Stimulated activated naive CD8-positive, alpha-beta T cell treated with anti-CD3 and anti-CD28 coated beads, Interleukin-15, amount 100 ng/mL, for 72 hours (primary cell): ENCODE results near the gene MAFG.
A peak's percentile ranks its signal among the peaks of the same experiment; 100 is the strongest.

Experiments
- ATAC-seq: fragments of 150-1000 bp; cut with Tn5 transposase; 2 replicates; pipeline ENCODE4 v1.10.0; 2021; ENCODE audit warnings: mild to moderate bottlenecking, moderate library complexity
- DNase-seq, 2 donors: peaks; one replicate each; pipeline ENCODE4 v3.0.0; 2021 to 2022
- H3K27ac Mint-ChIP-seq, 2 donors: one replicate each; pipeline ENCODE4 v1.8.0; 2022; ENCODE audit warnings: mild to moderate bottlenecking in 2 of 2, mixed read lengths in 2 of 2, moderate library complexity in 2 of 2
- H3K27me3 Mint-ChIP-seq: one replicate; pipeline ENCODE4 v1.8.0; 2022; ENCODE audit warnings: mixed read lengths
- H3K4me1 Mint-ChIP-seq: one replicate; pipeline ENCODE4 v1.8.0; 2022; ENCODE audit warnings: mild to moderate bottlenecking, mixed read lengths
- H3K4me3 Mint-ChIP-seq, 2 donors: one replicate each; pipeline ENCODE4 v1.8.0; 2022; ENCODE audit warnings: mild to moderate bottlenecking in 2 of 2, mixed read lengths in 2 of 2, moderate library complexity in 1 of 2
- H3K9me3 Mint-ChIP-seq, 2 donors: one replicate each; pipeline ENCODE4 v1.8.0; 2022; ENCODE audit warnings: mixed read lengths in 2 of 2

MAFG gene

DNA sequence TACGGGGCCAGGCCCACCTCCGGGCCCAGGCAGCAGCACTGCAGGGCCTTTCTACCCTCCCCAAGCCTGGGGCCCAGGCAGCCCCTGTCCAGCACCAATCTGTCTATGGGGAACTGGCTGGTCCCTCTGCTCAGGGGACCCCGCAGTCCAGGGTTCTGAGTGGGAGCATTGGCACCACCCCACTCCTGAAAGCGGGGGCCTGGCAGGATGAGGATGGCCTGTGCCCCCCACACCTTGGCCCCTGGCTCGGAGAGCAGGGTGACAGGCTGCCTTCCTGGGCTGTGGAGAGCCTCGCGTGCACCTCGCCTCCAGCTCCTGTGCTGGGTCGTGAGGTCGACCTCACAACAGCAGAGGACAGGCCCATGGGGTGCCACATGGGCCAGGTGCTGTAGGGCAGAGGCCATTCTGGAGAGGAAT, 24.1 kb downstream of the MAFG start:
- H3K4me1 Mint-ChIP-seq: peaks cover 10% of the 10 kb centered on the region
- ATAC-seq (no peak), DNase-seq (no peak)
- H3K4me3 Mint-ChIP-seq: no peak overlapping the region
- H3K9me3 Mint-ChIP-seq: no peaks in the 10 kb centered on the region
- H3K27me3 Mint-ChIP-seq: peaks cover 13% of the 10 kb centered on the region
- H3K27ac Mint-ChIP-seq: no peak overlapping the region

DNA sequence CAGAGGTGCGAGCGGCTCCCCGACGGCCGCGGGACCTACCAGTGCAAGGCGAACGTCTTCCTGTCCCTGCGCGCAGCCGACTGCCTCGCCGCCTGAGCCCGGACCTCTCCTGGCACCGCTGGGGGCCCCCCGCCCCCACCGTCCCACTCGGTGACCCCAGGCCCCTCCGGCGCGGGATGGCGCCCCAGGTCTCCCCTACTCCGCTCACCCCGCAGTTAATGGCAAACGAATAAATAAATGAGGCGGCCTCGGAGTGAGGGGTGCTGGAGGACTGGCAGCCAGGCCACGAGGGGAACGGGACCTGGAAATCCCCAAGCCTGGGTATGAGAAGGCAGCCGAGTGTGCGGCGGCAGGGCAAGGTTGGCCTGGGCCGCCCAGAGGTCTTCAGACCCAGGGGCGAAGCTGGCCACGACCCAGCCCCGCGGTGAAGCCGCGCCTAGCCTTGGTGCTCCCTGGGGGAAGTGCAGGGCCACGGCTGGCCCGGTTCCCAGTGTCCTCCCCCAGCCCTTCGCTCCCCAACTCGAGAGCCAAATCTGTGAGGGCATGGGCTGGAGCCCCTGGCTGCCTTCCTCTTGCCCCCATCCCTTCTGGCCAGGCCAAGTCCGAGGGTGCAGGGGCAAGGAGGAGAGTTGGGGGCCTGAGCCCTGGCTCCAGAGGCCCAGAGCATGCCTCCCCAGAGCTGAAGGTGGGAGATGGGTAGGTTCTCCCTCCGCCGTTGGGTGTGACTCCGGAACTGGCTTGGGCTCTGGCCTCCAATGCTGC, 24.7 kb downstream of the MAFG start:
- peaks cover 13% of the 10 kb centered on the region for H3K27me3 Mint-ChIP-seq
- peak overlapping the region in 1 of 2 donors; percentile 57 for H3K4me3 Mint-ChIP-seq
- H3K9me3 Mint-ChIP-seq: no peaks in the 10 kb centered on the region
- H3K27ac Mint-ChIP-seq: no peak overlapping the region
- peaks cover 10% of the 10 kb centered on the region for H3K4me1 Mint-ChIP-seq
- ATAC-seq (peak; percentile 49), DNase-seq (no peak)

DNA sequence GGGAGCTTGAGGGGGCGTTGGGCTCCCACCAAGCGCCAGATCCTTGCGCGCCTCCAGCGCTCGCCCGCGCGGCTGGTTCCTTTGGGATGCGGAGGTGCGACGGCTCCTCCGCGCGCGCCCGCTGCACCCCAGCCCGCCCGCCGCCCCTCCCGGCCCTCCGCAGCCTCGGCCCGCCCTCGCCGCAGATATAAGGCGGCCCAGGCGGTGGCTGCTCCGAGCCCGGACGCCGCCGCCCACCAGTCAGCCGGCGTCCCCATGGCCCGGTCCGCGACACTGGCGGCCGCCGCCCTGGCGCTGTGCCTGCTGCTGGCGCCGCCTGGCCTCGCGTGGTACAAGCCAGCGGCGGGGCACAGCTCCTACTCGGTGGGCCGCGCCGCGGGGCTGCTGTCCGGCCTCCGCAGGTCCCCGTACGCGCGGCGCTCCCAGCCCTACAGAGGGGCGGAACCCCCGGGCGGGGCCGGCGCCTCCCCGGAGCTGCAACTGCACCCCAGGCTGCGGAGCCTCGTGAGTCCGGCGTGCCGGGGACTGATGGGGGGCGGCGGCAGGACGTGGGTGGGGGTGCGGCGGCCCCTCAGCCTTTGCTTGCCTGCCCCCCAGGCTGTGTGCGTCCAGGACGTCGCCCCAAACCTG, 25.4 kb downstream of the MAFG start, which contains the start of gene NPB:
Gene NPB, plus strand, starts transcription at position 216 of the 630 bp plus-strand sequence. Its CDS starts 40 bp downstream, at position 256.
- Mint-ChIP-seq H3K4me1 (peaks cover 10% of the 10 kb centered on the region), H3K27me3 (peaks cover 13% of the 10 kb centered on the region), H3K27ac (no peak within 1 kb of the TSS), H3K9me3 (no peaks in the 10 kb centered on the region), H3K4me3 (peak within 1 kb of the TSS in 1 of 2 donors; percentile 57)
- DNase-seq: no peak
- ATAC-seq: peak; percentile 52

DNA sequence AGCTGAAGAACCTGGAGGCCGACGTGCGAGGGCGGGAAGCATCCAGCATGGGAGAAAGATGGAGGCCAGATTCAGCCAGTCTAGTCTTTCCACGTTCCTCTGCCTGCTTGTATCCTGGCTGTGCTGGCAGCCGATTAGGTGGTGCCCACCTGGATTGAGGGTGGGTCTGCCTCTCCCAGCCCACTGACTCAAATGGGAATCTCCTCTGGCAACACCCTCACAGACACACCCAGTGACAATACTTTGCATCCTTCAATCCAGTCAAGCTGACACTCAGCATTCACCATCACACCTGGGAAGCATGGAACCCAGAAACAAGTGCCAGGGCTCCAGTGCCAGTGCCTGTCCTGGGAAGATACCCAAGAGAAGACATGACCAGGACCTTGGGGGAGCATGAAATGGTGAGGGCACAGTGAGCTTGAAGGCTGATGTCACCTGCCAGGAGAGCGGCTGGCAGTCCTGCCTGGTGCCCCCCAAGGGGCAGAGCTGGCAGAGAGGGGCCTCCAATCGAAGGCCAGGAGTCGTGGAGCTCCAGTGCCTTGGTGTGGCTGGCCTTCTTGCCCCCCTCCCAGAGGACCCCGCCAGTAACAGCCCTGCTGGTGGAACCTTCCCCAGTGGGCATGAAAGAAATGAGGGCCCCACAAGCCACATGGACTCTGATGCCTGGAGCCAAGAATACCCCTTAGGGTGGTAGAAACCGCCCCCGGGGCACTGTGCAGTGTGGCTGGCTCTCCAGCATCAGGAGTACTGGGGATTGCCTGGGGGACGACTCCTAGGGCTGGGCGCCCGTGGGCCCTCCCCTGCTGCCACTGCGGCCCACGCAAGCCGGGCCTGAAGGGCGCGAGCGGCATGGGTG, 26.1 kb downstream of the MAFG start:
- ATAC-seq: peak; percentile 38

DNA sequence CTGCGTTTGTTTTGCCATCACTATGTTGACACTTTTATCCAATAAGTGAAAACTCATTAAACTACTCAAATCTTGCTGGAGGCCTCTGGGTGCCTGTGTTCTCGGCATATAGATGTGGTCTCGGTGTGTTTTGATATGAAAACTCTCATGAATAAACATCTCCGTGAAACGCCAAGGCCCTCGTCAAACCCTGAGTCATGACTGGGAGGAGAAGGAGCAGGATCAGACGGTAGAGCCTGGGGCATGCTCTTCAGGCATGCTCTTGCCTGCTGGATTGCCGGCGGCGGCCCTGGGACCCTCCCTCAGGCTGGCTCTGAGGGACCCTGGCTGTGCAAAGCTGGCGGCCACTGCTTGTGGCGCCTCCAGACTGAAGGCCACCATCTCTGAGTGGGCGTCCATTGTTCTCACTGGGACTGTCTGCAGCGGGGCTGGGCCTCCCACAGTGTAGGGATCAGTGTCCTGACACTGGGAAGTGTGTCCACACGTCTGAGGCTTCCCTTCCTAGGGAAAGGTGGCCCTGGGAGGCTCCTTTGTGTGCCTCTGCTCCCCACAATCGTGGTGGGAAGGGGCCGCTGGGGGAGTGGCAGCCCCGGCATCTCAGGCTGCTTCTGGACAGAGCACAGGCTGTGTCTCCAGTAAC, 27.2 kb downstream of the MAFG start:
- Mint-ChIP-seq H3K27ac (no peak overlapping the region), H3K4me1 (peaks cover 10% of the 10 kb centered on the region), H3K27me3 (peaks cover 13% of the 10 kb centered on the region), H3K4me3 (no peak overlapping the region), H3K9me3 (no peaks in the 10 kb centered on the region)
- no peak for DNase-seq
- no peak for ATAC-seq

More for the DNA sequence above, 26.1 kb downstream of the MAFG start:
- Mint-ChIP-seq H3K4me3 (no peak overlapping the region), H3K27me3 (peaks cover 13% of the 10 kb centered on the region), H3K4me1 (peaks cover 10% of the 10 kb centered on the region), H3K9me3 (no peaks in the 10 kb centered on the region), H3K27ac (peak overlapping the region in 1 of 2 donors; percentile 4)
- DNase-seq: no peak

DNA sequence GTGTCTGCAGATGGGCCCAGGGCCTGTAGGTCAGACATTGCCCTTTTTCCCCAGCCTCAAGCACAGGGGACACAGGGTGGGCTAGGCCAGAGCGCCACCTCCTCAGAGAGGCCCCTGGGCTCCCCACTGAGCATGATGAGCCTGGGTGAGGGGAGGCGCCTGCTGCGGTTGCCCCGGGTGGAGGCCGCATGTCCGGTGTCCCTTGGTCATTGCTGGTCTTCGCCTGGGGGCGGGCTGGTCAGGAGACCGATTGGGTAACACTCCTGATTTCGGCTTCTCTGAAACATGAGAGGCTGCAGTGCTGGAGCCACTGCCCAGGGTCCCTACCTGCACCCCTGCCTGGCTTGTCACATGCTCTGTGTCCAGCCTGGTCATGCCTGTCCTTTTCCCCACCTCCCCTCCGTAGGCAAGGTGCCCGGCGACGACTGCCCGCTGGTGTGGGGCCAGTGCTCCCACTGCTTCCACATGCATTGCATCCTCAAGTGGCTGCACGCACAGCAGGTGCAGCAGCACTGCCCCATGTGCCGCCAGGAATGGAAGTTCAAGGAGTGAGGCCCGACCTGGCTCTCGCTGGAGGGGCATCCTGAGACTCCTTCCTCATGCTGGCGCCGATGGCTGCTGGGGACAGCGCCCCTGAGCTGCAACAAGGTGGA, 27.9 kb downstream of the MAFG start:
- peaks cover 13% of the 10 kb centered on the region for H3K27me3 Mint-ChIP-seq
- ATAC-seq (no peak), DNase-seq (no peak)
- no peak overlapping the region for H3K27ac Mint-ChIP-seq
- H3K4me1 Mint-ChIP-seq: peaks cover 10% of the 10 kb centered on the region
- H3K9me3 Mint-ChIP-seq: no peaks in the 10 kb centered on the region
- H3K4me3 Mint-ChIP-seq: no peak overlapping the region

DNA sequence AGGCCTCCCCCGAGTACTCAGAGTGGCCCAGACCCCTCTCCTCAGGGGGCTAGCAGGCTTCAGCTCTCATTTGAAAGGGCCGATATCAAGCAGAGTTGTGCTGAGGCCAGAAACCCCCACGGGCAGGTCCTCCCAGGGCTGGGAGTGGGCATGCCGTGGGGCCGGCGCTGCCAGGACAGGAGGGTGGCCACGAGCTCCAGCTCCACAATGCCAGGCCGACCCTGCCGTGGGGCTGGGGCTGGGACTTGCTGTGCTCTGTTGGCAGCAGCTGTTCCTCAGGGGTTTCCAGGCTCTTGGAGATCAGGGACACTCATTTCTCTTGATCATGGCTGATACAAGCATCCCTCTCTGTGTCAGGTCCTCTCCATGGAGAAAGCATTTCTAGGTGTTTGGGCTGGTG, 28.6 kb downstream of the MAFG start:
- peaks cover 10% of the 10 kb centered on the region for H3K4me1 Mint-ChIP-seq
- ATAC-seq (no peak), DNase-seq (no peak)
- H3K9me3 Mint-ChIP-seq: no peaks in the 10 kb centered on the region
- H3K27me3 Mint-ChIP-seq: peaks cover 13% of the 10 kb centered on the region
- H3K4me3 Mint-ChIP-seq: no peak overlapping the region
- H3K27ac Mint-ChIP-seq: peak overlapping the region in 1 of 2 donors; percentile 34

DNA sequence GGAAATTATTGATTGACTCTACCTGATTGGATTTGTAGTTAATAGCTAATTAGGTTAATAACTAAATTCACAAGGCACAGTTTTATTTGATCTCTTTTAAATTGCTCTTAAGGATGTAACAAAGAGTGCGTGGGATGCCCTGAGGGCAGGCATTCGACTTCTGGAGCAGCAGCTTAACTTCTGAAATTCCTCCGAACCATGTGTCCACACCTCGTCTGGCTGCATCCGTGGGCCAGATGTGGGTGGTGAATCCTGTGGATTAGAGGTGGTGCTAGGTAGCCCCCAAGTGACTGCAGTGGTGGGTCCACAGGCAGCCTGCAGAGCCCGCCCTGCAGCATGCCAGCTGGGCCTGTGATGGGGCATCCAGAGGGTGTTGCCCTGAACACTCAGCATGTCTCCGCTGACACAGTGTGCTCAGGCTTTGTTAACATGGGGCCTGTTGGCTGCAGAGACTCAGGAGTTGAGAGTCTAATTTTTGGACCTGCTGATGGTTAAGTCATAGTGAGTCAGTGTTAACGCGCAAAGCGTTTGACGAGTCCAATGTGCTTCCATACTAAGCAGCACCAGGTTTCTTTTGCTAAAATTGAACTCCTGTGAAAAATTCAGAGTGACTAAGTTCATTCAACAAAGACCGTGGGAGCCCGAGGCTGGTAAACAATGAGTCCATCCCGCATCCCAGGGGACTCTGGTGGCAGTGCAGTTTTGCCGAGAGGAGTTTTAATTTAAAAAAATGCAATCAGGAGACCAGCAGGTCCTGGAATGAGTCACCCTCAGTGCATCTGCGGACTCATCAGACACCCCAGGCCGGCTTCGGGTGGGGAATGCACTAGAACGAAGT, 29.3 kb downstream of the MAFG start:
- no peaks in the 10 kb centered on the region for H3K9me3 Mint-ChIP-seq
- no peak for DNase-seq
- H3K4me3 Mint-ChIP-seq: no peak overlapping the region
- no peak for ATAC-seq
- H3K4me1 Mint-ChIP-seq: peaks cover 17% of the 10 kb centered on the region
- peak overlapping the region in 1 of 2 donors; percentile 34 for H3K27ac Mint-ChIP-seq
- H3K27me3 Mint-ChIP-seq: peaks cover 13% of the 10 kb centered on the region

DNA sequence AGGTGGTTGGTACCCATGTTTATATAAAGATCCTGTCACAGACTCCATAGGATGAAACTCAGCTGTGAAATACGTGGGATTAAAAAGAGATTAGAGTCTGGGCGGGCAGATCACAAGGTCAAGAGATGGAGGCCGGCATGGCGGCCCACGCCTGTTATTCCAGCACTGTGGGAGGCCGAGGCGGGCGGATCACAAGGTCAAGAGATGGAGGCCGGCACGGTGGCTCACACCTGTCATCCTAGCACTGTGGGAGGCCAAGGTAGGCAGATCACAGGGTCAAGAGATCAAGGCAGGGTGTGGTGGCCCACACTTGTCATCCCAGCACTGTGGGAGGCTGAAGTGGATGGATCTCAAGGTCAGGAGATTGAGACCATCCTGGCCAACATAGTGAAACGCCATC, 32.1 kb downstream of the MAFG start:
- no peak for DNase-seq
- Mint-ChIP-seq H3K4me3 (no peak overlapping the region), H3K9me3 (no peaks in the 10 kb centered on the region), H3K27me3 (no peaks in the 10 kb centered on the region), H3K4me1 (peaks cover 19% of the 10 kb centered on the region), H3K27ac (no peak overlapping the region)
- ATAC-seq: no peak

DNA sequence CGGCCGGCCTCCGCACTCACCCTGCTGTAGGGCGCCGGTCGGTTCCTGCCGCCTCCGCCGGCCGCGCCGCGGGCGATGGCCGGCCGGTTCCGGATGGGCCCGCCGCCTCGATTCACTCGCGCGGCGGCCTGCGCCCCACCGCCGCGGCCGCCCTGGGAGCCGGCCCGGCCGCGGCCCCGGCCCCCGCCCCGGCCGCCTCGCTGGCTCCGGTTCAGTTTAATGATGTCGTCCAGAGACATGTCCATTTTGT, 36.3 kb downstream of the MAFG start:
- ATAC-seq (peak; percentile 4), DNase-seq (no peak)
- H3K9me3 Mint-ChIP-seq: no peaks in the 10 kb centered on the region
- peak overlapping the region; percentile 98 for H3K4me3 Mint-ChIP-seq
- peaks cover 53% of the 10 kb centered on the region for H3K4me1 Mint-ChIP-seq
- H3K27me3 Mint-ChIP-seq: no peaks in the 10 kb centered on the region
- peak overlapping the region; percentile 99 for H3K27ac Mint-ChIP-seq

DNA sequence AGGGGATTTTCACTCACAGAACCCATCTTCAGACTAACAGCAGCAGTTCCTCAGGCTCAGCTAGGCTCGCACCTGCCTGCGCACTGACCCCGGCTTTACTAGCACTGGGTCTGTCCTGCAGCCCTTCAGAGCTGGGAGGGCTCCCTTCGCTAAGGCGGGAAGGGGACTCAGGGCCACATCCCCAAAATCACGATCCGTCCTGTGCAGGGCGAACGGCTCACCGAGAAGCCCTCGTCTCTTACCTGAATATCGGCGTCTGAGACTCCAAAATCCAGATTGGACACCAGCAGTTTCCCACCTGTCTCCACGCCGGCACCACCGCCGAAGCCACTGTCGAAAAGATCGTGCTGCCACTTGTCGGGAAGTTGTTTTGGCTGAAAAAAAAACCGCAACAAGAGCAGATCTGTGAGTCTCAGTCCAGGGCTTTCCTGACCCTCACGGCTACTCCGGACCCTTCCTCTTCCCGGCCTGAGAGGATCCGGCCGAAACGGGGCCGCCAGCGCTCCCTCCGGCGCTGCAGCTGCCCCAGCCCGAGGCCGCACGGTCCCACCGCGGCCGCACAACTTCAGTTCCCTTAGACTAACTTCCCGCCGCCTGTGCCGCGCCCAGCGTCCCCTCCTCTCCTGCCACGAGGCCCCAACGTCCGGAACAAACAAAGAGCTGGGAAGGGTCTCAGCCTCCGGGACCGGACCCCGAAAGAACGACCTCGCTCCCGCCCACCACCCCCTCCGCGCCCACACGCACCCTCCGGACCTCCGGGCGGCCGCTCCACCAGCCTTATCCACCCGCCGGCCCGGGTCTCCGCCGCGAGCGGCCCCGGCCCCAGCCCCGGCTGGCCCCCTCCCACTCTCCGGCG, 36.9 kb downstream of the MAFG start:
- no peaks in the 10 kb centered on the region for H3K9me3 Mint-ChIP-seq
- H3K4me3 Mint-ChIP-seq: peak overlapping the region; percentile 84 to 85
- H3K27me3 Mint-ChIP-seq: no peaks in the 10 kb centered on the region
- DNase-seq (no peak), ATAC-seq (no peak)
- peak overlapping the region; percentile 93 for H3K27ac Mint-ChIP-seq
- peaks cover 56% of the 10 kb centered on the region for H3K4me1 Mint-ChIP-seq

DNA sequence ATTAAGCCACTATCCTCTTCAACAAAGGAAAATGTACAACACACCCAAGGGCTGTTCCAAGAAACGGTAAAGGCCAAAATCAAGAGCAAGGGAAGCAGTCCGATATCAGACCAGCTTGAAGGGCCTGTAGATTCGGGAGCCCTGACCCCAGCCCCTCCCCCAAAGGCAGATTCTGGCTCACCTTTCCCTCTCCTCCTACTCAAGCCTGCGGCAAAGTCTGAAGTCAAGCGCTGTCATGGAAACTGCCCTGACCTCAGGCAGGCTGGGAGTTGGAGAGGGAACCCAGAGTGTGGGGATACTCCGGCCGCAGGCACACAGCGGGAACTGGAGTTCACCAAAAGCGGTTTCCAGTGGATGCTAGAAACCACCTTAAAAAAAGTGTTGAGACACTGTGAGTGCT, 37.9 kb downstream of the MAFG start:
- Mint-ChIP-seq H3K27ac (peak overlapping the region in 1 of 2 donors; percentile 75), H3K27me3 (no peaks in the 10 kb centered on the region), H3K4me1 (peaks cover 57% of the 10 kb centered on the region), H3K4me3 (peak overlapping the region; percentile 84 to 85), H3K9me3 (no peaks in the 10 kb centered on the region)
- no peak for ATAC-seq
- no peak for DNase-seq

DNA sequence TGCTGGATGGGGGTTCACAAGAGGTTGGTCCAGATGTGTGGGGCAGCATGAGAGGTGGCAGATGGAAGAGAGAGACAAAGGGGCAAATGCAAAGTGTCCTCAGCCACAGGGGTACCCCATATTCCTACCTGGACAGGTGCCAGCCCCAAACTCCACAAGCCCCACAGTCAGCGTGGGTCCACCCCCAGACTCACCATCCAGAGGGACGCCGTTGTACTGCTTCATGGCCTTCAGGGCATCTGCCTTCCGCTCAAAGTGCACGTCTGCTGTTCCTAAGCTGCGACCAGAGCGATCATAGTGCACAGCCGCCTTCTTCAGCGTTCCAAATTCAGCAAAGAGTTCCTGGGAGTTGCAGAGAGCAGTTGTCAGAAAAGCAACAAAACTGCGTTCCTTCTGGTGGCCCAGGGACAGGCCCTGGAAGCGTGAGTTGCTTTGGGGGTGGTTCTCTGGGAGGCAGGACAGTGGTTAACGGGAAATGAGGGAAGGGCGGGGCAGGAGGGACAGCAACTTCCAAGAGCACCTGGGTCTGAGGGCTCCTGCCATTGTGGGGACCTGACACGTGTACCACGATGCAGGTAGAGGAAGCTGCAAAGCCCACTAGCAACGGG, 38.4 kb downstream of the MAFG start:
- Mint-ChIP-seq H3K27me3 (no peaks in the 10 kb centered on the region), H3K4me1 (peaks cover 57% of the 10 kb centered on the region), H3K27ac (peak overlapping the region; percentile 76 to 96), H3K4me3 (peak overlapping the region; percentile 59 to 85), H3K9me3 (no peaks in the 10 kb centered on the region)
- DNase-seq (no peak), ATAC-seq (no peak)
